Bronchial epithelial cell (primary cell): Measurements from ENCODE around the gene CCNI. TPM values are rescaled to one million over a fixed set of nuclear protein-coding genes. Genes with fewer than 3 reads are reported as not detected.
"Not testable (repeated sequence)": the region's sequence is repeated elsewhere in the genome, so short reads cannot be mapped to it uniquely, and the experiment has no call there.

Experiments
- DNase-seq: peaks from one replicate; pipeline ENCODE4 v3.0.0-alpha.2; 2010; ENCODE audit warnings: low read depth
- FAIRE-seq: peaks from 2 replicates; lab custom pipeline; 2011; peaks lifted over from hg19 to GRCh38; lab: Jason Lieb, UNC
- H3K27me3 ChIP-seq: 2 replicates; pipeline ENCODE4 v1.5.1; 2011; ENCODE audit warnings: low read length; ENCODE audit not compliant: control insufficient read depth, insufficient read depth
- H3K36me3 ChIP-seq: 2 replicates; pipeline ENCODE4 v1.5.1; 2011; ENCODE audit warnings: low read length; ENCODE audit not compliant: control insufficient read depth, insufficient read depth
- H3K4me3 ChIP-seq: 2 replicates; pipeline ENCODE4 v1.5.1; 2011; ENCODE audit warnings: mild to moderate bottlenecking, low read depth, low read length, control low read depth
- total RNA-seq: library from RNA; depleted of rRNA; stranded (reverse); fragments of >200 nt; gene quantifications from 2 replicates; pipeline ENCODE4 v1.2.1, GENCODE V29; 2014
- TF ChIP-seq, protein P1 (sequence below): IDR thresholded peaks from 2 replicates; pipeline ENCODE4 v1.5.1; 2011; ENCODE audit warnings: mild to moderate bottlenecking, moderate library complexity, low read length, control low read depth, inconsistent platforms; ENCODE audit not compliant: insufficient read depth, severe bottlenecking

CCNI gene
- total RNA-seq, 1 donor from 2014 or later = 181 TPM

DNA sequence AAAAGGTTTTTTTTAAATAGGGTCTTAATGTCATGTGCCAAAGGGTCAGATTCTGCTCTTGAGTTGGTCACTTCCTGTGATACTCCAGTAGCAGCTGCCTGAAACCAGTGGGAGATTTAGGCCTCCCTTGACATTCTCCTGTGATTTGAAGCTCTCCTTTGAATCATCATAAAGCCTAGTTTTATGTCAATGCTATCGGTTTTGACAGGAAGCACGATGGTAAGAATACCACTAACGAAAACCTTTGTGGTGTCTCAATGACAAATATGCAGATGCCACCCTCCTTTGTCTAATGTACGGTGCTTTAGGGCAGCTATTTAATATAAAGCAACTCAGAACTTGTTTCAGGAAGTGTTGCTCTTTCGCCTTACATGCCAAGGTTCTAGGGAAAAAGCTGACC is 44.2 kb downstream of the CCNI start:
- no peaks in the 10 kb centered on the region for H3K27me3 ChIP-seq
- TF ChIP-seq, protein P1, sequence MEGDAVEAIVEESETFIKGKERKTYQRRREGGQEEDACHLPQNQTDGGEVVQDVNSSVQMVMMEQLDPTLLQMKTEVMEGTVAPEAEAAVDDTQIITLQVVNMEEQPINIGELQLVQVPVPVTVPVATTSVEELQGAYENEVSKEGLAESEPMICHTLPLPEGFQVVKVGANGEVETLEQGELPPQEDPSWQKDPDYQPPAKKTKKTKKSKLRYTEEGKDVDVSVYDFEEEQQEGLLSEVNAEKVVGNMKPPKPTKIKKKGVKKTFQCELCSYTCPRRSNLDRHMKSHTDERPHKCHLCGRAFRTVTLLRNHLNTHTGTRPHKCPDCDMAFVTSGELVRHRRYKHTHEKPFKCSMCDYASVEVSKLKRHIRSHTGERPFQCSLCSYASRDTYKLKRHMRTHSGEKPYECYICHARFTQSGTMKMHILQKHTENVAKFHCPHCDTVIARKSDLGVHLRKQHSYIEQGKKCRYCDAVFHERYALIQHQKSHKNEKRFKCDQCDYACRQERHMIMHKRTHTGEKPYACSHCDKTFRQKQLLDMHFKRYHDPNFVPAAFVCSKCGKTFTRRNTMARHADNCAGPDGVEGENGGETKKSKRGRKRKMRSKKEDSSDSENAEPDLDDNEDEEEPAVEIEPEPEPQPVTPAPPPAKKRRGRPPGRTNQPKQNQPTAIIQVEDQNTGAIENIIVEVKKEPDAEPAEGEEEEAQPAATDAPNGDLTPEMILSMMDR = no peak
- H3K36me3 ChIP-seq = peaks cover 5% of the 10 kb centered on the region
- no peak for DNase-seq
- FAIRE-seq = no peak
- H3K4me3 ChIP-seq = no peak overlapping the region

DNA sequence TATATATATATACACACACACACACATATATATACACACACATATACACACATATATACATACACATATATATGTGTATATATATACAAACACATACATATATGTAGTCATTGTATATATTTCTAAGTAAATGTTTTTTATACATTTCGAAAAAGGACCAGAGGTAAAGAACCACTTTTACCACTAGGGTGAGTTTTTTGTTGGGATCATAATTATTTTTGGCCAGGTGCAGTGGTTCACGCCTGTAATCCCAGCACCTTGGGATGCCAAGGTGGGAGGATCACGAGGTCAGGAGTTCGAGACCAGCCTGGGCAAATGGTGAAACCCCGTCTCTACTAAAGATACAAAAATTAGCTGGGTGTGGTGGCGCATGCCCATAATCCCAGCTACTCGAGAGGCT is 46.0 kb downstream of the CCNI start:
- not testable (repeated sequence) for H3K27me3 ChIP-seq, DNase-seq, H3K36me3 ChIP-seq, FAIRE-seq, H3K4me3 ChIP-seq

DNA sequence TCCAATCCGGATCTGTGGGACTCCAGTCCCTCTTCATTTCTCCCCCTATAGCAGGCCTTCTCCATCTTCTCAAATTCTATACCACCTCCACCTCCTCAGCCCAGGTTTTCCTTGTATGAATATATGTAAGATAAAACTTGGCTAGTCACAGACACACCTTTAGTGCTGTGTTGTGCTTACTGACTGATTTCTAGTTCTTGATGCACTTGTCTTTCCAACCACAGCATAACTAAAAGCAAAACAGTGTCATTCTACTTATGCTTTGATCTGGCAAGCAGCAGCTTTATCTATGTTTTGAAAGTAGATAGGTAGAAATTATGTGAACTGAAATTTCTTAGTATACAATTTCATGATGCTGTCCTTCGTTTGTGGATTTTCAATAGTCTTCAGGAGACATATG is 47.5 kb downstream of the CCNI start:
- Histone ChIP-seq H3K36me3 (peaks cover 14% of the 10 kb centered on the region), H3K4me3 (no peak overlapping the region), H3K27me3 (no peaks in the 10 kb centered on the region)
- FAIRE-seq (no peak), DNase-seq (no peak)
- TF ChIP-seq, protein P1 = no peak

DNA sequence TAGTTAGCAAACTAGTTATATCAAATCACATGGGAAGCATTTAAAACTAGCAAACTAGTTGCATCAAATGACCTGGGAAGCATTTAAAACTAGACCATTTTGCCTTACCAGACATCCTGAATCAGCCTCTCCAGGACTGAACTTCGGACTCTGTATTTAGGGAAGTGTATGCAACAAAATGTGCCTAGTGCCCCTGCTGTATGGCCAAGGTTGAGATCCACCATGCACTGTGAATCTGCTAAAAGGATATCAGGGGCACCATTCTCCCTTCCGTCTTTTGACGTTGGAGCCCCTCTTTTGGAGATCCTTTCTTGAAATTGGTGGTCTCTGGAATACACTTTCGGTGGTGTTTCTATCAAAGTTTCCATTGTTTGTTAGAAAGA is 49.5 kb downstream of the CCNI start:
- no peaks in the 10 kb centered on the region for H3K27me3 ChIP-seq
- peaks cover 16% of the 10 kb centered on the region for H3K36me3 ChIP-seq
- TF ChIP-seq, protein P1 = no peak
- FAIRE-seq (no peak), DNase-seq (no peak)
- H3K4me3 ChIP-seq = no peak overlapping the region

DNA sequence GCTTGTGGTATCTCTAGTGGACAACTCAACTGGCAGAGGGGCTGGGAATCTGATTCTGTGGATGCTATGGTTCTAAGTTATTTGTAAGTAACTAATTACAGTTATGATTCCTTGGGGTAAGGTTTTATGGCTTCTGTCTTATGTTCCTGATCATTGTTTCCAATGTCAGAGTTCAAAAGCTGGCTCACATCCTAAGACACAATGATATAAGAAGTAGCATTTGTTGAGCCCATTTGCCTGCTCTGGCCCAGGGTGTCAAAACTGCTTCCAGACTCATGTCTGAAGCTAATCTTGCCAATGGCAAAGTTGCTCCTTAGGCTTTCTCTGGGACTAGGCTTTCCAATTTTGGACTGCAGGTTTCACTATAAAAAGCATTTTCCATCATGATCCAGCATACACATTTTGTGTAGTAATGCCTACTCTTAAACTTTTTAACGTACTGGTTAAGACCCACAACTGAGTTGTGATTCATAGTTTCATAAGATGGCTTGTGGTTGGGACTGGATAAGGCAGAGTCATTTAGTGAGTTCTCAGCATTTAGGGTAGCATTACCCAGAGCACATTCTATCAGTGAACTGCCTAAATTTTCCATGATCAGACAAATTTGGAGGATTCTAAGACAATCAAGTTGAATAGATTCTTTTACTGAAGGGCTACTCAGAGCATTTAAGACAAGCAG is 50.0 kb downstream of the CCNI start:
- TF ChIP-seq, protein P1 = no peak
- H3K4me3 ChIP-seq = no peak overlapping the region
- H3K27me3 ChIP-seq = no peaks in the 10 kb centered on the region
- DNase-seq (no peak), FAIRE-seq (no peak)
- peaks cover 16% of the 10 kb centered on the region for H3K36me3 ChIP-seq

DNA sequence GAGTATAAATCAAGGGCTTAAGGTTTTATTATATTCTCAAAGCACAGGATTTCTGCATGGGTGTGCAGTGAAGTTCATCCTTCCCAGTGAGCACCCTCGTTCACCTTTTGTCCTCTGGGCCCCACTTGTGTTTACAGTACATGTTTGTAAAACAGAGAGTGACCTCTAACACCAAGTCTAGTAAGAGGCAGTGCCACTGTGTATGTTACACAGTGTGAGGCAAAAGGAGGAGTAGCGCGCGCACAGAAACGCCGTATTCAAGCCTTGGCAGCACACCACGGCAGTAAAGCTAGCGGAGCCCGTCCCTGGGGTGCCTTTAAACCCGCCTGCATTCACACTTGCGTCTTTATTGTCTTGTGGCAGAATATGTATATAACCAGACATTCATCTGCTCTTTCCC is 51.9 kb downstream of the CCNI start:
- peaks cover 15% of the 10 kb centered on the region for H3K36me3 ChIP-seq
- H3K4me3 ChIP-seq = no peak overlapping the region
- DNase-seq (no peak), FAIRE-seq (no peak)
- H3K27me3 ChIP-seq = no peaks in the 10 kb centered on the region
- TF ChIP-seq, protein P1 = no peak
